ENCODE measurements around the gene WDR77.

WDR77 gene

DNA sequence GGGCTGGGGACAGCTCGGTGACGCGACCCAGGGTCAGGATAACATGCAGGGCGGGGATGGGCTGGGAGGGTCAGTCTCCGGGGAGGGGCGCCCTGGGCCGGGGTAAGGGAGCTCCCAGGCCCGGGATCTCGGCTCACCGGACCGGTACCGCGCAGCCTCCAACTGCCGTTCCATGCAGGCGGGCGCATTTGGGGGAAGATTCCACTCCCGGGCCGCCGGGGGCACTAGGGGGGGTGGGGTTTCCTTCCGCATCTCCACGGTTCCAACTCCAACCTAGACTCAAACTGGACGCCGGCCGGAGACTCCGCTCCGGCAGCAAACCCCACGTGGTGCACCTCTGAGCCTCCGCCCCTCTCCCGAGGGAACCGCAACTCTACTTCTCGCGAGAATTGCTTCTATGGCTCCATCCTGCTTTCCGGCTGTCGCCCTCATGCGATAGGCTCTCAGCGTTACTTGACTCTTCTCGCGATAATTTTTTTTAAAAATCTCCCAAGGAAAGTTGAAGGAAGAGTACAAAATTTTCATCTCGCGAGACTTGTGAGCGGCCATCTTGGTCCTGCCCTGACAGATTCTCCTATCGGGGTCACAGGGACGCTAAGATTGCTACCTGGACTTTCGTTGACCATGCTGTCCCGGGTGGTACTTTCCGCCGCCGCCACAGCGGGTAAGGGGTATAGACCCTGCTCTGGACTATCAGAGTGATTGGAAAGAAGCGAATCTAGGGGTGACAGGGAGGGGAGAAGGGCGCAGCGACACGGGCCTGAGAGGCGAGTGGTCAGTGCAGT, at the start of gene WDR77, which contains the start of gene ATP5PB:
WDR77 (minus strand) TSS at position 339 of the 785 bp plus-strand sequence; CDS start at position 252, 87 bp downstream.
ATP5PB (plus strand) TSS at position 547 of the 785 bp plus-strand sequence; CDS start at position 625, 78 bp downstream.
- peak; percentile 100 for DNase-seq (ENCODE audit: low spot score)

DNA sequence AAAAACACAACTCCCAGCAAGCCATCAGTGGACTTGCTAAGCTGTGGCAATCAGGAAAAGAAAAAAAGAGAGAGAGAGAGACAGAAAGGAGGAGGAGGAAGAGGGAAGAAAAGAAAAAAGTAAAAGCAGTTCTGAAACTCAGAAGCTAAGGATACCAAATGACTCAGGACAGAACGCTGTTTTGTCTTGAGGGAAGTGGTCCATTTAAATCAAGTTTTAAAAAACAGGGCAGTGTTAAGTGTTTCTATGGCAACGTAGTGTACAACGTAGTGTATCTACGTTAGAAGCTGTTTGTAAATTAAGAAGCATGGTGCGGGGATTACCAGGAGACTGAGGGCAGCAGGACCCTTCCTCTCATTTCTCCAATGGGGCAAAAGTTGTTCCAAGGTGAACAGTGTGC, 48.5 kb upstream of the WDR77 start:
- DNase-seq (ENCODE audit: low spot score) = no peak

DNA sequence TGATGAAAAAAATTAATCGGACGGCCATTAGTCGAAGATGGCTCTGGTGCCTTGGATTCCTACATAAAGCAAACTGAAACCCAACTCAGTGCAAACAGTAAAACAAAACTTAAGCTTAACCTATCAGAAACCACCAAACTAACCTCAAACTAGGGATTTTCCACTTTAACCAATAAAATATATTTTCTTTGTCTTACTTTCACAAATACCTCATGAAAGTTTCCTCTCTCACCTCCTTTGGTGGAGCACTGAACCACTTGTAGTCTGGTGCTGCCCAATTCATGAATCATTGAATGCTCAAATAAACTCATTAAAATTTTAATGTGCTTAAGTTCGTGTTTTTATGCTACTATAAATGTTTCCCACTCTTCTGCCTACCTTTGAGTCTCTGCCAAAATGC, 47.3 kb upstream of the WDR77 start:
- DNase-seq (ENCODE audit: low spot score) = no peak

DNA sequence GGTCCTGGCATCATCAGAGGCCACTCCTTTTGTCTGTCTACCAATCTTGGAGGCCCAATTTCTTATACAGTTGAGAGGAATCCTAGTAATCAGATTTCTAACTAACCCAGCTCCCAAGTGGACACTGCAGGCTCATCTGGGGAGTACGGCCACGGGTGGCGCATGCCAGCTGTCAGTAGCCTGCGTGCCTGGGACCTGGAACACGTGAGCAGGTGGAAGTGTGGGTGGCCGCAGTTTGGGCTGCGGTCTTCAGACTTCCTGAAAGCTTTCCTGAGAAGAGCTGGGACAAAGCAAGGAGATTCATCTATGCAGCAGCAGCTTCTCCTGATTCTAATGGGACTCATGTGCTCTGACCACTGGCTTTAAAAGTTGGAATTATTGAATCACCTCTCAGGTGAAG, 42.0 kb upstream of the WDR77 start:
- DNase-seq (ENCODE audit: low spot score) = no peak

DNA sequence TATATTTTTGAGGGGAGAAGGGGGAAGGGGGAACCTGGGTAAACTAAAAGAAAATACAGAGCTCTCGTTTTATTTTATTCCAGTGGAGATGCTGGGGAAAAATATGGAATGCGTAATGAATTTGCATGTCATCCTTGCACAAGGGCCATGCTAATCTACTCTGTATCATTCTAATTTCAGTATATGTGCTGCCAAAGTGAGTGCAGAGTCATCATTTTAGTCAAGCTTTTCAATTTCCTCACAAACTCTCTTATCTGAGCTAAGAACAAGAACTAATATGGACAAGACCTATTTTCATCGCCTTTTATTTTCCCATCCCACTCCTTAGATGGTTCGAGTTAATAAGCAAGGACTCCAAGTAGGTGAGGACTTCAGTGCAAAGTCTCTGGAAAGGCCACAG, 41.2 kb upstream of the WDR77 start:
- DNase-seq (ENCODE audit: low spot score) = no peak

DNA sequence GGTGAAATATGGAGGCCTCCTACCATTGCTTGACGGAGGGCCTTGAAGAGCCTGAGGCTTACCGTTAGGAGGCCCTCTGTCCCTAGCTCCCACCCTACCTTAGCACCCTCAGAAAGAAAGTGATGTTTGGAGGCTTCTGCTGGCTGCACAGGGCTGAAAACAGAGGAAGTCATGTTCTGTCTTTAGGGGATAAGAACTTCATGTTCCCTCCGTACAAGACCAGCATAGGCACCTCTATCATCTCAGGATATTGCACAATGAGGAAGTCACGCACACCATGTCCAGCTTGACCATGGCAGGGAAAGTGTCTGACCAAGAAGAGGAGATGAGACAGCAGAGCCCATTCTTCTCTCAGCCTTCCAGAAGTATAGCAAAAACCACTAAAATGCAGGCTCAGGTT, 40.5 kb upstream of the WDR77 start:
- DNase-seq (ENCODE audit: low spot score) = no peak

DNA sequence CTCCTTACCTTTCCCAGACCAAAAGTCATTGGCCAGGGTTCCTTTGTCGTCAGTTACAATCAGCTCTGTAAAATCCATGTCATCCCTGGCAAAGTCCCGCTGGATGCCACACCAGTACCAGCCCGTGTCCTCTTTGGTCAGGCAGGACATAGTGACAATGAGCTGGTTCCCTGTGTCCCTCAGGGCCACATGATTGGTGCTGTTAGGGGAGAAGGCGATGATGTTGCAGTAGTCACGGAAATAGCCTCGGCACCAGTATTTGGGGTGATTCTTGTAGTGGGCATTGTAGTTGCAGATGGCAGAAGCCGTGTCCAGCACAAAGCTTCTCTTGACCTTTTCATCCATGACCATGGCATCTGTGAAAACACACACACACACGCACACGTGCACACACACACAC, 39.6 kb upstream of the WDR77 start:
- no peak for DNase-seq (ENCODE audit: low spot score)

DNA sequence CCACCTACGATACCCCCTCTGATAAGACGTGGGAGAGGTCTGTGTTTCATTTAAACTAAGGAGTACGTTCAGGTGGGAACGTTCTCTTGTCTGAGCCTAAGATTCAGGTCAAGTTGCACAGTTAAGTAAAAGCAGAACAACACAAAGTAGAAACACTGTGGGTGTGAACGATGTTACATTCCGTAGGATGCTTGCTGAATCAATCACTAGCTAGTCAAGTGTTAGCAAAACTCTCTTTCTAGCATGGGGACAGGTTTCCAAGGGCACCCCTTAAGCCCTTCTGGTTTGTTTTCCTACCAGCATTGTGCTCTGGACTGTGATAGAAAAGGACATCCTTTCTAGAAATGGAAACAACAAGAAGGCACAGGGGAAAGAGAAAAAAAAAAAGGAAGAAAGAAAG, 38.1 kb upstream of the WDR77 start:
- DNase-seq (ENCODE audit: low spot score) = no peak

DNA sequence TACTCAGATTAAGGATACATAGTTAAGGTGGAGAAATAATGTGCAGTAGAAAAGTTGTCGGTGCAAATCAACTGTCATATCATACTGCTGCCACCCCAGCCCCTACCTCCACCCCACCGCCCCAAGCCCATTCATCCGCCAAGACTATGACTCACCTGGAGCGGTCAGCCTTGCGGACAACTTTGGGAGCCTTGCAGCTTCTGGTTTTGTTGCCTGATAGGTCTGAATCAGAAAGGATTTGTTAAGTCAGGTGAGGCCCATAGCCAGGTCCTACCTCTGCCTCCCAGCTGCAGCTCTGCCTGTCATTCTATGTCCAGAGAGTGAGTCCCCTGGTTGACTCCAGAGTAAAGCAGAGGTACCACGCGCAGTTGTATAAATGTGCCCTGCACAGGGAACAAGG, 37.4 kb upstream of the WDR77 start:
- DNase-seq (ENCODE audit: low spot score) = peak; percentile 17

DNA sequence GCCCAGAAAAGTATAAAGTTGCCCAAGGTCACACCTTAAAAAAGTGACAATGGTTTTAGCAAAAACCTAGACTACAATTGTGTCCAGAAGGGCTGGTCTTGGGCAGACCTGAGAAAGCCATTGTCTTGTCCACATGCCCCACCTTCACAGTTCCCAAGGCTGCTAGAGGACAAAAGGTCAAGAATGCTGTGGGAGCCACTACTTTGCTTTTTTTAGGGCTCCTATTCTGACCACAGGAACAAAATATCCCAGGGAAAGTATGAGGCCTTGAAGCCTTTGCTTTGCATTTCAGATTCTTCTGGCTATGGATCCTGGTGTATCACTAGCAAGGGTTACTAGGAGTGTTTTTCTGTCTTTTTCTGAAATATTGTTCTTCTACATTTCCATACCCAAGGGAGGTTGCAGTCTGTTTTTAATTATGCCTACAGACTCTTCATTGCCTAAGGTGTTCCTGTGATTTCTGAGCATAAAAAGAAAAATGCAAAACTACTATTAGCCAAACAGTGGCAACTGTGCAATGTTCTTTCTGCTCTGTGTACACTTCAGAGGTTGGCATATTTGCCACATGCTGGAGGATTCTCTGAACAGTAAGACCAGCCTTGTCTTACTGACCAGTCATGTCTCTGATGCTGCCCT, 35.5 kb upstream of the WDR77 start:
- DNase-seq (ENCODE audit: low spot score) = no peak

DNA sequence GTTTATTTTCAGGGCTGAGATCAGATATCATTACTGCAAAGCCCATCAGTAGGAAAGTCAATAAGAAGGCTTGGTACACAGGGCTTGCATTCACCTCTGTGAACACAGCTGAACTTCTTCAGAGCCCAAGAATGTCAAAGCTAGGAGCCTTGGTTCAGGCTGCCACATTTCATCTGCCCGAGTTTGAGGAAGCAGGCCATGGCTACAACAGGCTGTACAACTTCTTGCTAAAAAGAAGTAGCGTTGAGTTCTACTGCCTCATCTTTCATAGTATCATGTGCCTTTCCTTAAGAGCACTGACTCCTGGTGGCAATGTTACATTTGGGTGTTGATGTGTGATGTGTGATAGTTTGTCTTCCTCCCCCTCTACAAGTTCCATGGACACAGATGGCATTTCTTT, 34.8 kb upstream of the WDR77 start:
- no peak for DNase-seq (ENCODE audit: low spot score)

DNA sequence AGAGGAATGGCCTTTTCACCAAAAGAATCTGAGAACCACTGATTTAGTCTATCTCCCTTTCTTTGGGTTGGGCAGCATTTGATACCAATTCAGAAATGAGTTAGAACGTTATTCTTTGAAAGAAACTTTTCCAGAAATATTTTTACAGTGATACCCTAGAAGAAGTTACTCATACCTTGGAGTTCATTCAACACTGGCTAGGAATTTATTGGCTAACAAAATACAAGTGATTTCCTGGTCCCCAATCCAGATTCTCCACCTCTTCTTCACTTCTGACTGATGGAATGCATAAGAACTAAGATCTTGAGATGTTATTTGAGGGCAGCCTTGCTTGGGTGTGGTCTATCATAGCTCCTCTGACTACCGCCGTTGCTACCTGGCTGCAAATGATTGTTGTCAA, 34.1 kb upstream of the WDR77 start:
- DNase-seq (ENCODE audit: low spot score) = no peak

DNA sequence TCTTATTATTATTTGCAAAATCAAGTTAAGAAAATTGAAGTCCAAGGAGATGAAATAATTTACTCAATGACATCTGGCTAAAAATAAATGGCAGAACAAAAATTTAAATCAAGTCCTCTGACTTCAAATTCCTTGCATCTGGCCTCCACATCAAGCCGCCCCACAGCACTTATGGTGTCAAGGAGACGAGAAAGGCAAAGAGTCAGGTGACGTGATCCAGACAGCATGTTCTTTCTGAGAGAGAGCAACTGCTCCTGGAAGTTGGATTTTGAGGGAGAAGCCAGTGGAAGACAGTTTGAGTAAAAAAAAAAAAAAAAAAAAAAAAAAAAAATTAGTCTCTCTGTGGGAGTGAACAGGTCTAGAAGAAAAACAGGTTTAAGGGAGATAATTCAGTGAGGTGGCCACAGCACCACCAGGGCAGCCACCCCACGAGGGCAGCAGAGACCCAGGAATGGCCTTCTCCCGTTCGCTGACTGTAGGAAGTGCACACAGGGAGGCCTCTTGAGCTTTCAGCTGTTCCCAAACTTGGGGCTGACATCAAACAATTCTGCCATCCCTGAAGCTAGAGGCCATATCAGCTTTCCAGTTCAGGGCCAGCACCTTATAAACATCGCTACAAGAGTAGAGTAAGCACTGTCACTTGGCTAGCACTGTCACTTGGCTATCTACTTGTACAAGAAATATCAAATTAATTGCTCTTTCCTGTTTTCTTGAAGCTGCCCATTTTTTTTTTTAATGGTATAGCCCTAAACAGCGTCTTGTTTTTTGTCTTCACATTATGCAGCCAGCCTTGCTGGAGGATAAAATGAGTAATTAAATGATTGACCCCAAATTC, 32.5 kb upstream of the WDR77 start:
- DNase-seq (ENCODE audit: low spot score) = peak; percentile 71

DNA sequence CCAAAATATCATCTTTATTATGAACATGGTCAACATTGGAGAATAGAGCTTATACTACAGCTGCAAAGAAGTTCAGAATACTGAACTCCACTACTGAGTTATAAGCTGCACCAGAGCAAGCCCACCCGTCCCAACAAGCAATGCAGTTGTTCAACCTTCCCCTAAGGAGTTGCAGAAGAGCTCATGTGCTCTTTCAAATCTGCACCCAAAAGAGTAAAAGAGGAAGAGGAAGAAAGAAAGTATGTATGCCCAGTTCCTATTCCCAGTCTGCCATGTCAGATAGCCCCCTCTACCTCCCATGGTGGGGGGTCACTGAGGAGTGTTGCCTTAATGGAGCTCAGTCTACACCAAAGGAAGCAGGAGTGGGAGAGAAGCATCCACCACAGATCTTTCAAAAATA, 31.6 kb upstream of the WDR77 start:
- no peak for DNase-seq (ENCODE audit: low spot score)

DNA sequence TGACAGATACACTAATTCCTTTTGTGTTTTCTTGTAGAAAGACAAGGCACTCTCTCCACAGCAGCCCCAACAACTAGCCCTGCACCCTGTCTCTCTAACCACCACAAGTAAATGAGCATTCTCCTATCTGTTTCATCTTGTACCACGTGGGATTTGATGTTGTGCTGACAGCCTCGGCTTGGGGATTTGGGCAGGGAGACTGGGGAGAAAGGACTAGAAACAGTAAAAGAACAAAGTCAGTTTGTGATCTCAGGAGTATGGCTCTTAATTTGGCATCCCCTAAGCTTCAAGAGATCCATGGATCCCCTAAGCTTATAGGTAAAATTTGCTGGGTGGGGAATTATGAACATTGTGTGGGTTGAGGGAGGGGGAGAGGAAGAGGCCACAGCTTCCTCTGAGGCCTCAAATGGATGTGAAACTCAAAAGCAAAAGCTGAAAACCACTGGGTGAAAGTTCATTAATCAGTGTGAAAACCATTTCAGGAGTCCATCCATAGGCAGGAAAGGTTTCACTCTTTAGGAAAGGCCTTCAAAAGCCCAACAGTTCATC, 27.8 kb upstream of the WDR77 start:
- DNase-seq (ENCODE audit: low spot score) = no peak

DNA sequence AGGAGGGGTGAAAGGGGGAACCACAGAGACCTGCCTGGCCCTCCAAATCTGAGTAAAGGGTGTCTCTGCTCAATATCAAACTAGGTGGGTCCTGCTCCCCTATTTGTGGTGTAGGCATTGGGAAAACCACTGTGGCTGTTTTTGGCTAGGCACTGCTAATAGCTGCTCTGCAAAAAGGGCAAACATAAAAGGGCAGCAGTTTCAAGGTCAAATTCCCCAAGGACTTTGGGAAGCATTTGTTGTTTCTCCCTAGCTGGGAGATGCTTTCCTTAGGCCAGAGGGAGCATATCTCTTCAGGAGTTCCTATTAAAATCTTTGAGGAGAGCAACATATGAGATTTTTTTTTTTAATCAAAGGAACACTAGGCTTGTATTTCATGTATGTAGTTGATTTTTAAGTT, 27.2 kb upstream of the WDR77 start:
- DNase-seq (ENCODE audit: low spot score) = no peak

DNA sequence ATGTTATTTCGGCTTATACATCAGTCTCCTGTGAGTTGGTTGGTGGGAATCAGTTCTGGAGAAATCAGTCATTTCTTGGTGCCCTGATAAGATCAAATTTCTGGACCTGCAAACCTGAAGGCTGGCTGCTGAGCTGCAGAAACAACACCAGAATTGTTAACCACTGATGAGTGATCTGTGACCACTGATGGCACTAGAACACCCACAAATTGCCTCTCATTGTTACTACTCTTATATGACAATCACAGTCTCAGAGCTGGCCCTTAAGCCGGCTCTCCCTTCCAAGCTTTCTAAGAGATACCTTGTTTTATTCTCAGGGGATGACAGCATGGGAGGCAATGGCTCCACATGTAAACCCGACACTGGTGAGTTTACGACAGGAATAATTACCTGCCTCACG, 26.6 kb upstream of the WDR77 start:
- no peak for DNase-seq (ENCODE audit: low spot score)

DNA sequence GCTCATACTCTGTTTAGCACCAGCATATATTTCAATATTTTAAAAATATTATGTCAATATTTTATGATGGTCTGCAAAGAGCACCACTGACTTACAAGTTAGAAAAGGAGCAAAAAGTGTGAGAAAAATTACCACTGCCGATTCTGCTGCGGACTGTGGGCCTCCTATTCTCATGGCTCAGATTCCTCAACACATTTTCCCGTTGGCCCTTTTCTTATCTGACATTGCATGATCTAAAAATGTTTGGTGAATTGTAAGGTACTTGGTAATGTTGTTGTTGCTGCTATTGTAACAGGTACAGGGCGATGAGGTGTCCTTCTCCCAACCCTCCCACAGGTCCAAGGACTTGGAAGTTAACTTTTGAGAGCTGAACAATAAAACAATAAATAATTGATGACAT, 25.5 kb upstream of the WDR77 start:
- DNase-seq (ENCODE audit: low spot score) = no peak

DNA sequence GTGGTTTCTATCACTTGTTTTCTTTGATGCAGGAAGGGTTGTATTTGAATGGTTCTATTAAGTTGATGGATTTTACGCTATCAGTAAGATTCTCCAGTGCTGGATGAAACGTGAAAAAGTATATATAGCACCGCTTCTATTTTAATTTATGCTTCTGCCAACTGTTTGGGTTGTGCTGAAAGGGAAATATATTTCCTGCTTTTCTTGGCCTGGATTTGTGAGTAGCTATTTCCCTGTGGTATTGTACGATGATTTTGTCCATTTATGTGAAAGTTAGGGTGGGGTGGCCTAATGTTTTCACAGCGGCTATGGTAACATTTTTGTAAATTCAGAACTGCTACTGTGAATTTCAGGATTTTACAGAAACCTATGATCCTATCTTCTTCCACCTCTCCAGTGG, 25.1 kb upstream of the WDR77 start:
- DNase-seq (ENCODE audit: low spot score) = no peak

DNA sequence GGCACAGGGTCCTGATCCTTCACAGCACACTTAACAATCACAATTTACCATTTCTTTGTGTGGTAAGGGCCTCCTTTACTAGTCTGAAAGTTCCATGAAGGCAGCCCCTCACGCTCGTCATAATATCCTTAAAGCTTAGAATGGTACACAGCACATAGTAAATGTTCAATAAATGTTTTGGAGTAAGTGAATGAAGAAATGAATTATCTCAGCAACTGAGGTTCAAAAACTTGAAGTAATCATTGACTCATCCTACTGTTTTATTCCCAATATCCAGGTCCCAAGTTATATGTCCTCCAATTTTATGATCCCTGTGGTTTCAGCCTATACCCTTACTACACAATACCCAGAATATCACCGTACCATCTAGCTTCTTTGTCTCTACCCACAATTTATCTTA, 22.5 kb upstream of the WDR77 start:
- no peak for DNase-seq (ENCODE audit: low spot score)

DNA sequence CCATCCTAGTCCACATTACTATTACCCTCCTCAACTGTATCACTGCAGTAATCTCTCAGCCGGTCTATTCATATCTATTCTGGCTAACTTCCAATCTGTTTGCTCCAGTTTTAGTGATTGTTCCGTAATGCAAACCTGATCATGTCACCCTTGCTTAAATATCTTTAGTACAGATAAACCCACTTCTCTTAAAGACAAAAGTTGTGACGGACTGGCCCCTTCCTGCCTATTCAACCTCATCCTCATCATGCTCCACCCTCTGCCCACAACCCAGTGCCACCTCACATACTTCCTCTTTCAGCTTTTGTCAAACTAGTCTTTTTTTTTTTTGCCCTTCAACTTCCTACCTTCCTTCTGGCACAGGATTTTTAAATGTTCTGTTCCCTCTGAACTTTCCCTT, 22.0 kb upstream of the WDR77 start:
- DNase-seq (ENCODE audit: low spot score) = no peak

DNA sequence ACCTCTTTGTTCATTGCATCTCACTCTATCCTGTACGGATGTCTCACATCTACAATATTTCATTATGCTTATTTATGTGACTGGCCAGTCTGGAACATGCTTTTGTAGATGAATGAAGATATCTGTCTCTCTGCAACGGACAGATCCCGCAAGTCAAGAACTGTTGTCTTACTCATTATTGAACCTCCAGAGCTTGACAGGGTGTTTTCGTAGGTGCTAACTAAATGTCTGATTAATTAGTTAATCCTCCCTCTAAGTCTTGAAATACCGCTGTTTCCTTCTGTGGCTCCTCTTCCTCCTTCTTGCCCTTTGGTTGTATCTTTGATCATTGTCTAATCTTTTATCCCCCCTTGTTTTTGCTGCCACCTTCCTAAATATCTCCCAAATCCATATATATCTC, 21.5 kb upstream of the WDR77 start:
- DNase-seq (ENCODE audit: low spot score) = no peak

DNA sequence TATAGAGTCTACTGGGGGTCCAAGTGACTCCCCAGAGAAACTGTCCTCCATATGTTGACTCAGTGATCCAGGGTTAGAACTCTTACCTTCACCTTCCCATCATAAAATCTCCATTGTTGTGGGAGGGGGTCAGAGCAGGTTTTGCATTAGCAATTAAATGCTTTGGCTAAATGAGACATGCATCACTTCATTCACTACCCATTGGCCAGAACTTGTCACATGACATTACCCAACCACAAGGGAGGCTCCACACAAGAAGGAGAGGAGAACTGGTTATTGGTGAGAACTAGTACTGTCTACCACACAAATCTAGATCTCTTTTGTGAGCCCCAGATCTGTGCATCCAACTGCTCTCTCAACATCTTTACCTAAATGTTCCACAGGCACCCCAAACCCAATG, 20.5 kb upstream of the WDR77 start:
- no peak for DNase-seq (ENCODE audit: low spot score)

Measured in kidney tubule cell (primary cell).